ENCODE measurements around the gene C11orf58.

GRCh38 chr11:16794047-16794818 is 55.8 kb downstream of the C11orf58 start:
- no peak for TF ChIP-seq EZH2 (IDR thresholded peaks at IDR 0.05; ENCODE audit: insufficient read depth, poor library complexity, severe bottlenecking)
- no peak for TF ChIP-seq EZH2phosphoT487 (IDR thresholded peaks at IDR 0.05; ENCODE audit: insufficient read depth, low read depth)

Measured in GM23248 (cell line).